Transverse colon (tissue), 4 donors: ENCODE data around the gene CHST11. TPM values are rescaled to one million over a fixed set of nuclear protein-coding genes. Genes with fewer than 3 reads are reported as not detected.

Experiments
- DNase-seq: peaks from one replicate; pipeline ENCODE4 v3.0.0-alpha.2; 2019
- H3K27ac ChIP-seq, 4 donors: fragments of 200-600 bp; sonication (generic); 2 replicates each; pipeline ENCODE4 v1.5.1; 2016 to 2018; ENCODE audit warnings: inconsistent platforms in 4 of 4
- H3K27me3 ChIP-seq: fragments of 200-600 bp; sonication (generic); 2 replicates; pipeline ENCODE4 v1.5.1; 2017; ENCODE audit warnings: inconsistent platforms
- H3K36me3 ChIP-seq, 4 donors: fragments of 200-600 bp; sonication (generic); 2 replicates each; pipeline ENCODE4 v1.5.1; 2017 to 2019; ENCODE audit warnings: inconsistent platforms in 4 of 4
- H3K4me1 ChIP-seq, 4 donors: fragments of 200-600 bp; sonication (generic); 2 replicates each; pipeline ENCODE4 v1.5.1; 2017 to 2020; ENCODE audit warnings: inconsistent platforms in 4 of 4
- H3K4me3 ChIP-seq, 4 donors: fragments of 200-600 bp; sonication (generic); 1 replicate in 1 of 4; 2 replicates in 3 of 4; pipeline versions ENCODE4 v1.5.1 to v1.6.1; 2017 to 2019; ENCODE audit warnings: inconsistent platforms in 4 of 4
- H3K9me3 ChIP-seq, 2 donors: fragments of 200-600 bp; sonication (generic); 2 replicates each; pipeline ENCODE4 v1.5.1; 2017 to 2019; ENCODE audit warnings: inconsistent platforms in 2 of 2
- EP300 ChIP-seq: sonication (generic); formaldehyde crosslinking; IDR thresholded peaks from one replicate; pipeline ENCODE4 v1.6.1; 2017; ENCODE audit warnings: antibody characterized with exemption, low read depth
- POLR2A ChIP-seq: fragments of 450-650 bp; IDR thresholded peaks from one replicate; pipeline ENCODE4 v1.6.1; 2016; ENCODE audit warnings: antibody characterized with exemption, mild to moderate bottlenecking, moderate library complexity
- POLR2AphosphoS5 ChIP-seq, 3 donors: sonication (generic); formaldehyde crosslinking; IDR thresholded peaks; one replicate each; pipeline ENCODE4 v1.6.1; 2016; ENCODE audit warnings: antibody characterized with exemption in 3 of 3
- WGBS, 2 donors: methylation state at CpG; one replicate each; pipeline ENCODE4 v1.1.5; 2018; ENCODE audit warnings: low coverage in 1 of 2; 5-methylcytosine and 5-hydroxymethylcytosine counted together
- in situ Hi-C, 4 donors: fragments of 200-750 bp; cut with MboI; loops; one replicate each; pipeline versions ENCODE4 v1.15.0 to v1.15.1; 2017; ENCODE audit warnings: low sequenced_read_pairs in 3 of 4, low pct_ligation_motif_present in 1 of 4, low pct_unique_long_range_greater_than_20kb in 1 of 4
- intact Hi-C: fragments of 100-400 bp; cut with DNase I; formaldehyde crosslinking; loops from one replicate; pipeline ENCODE4 v1.15.1; 2023; ENCODE audit warnings: low total_unique reads
- total RNA-seq, 4 donors: library from RNA; depleted of rRNA; stranded (reverse); fragments of >200 nt; gene quantifications; one replicate each; pipeline ENCODE4 v1.1.0, GENCODE V29; 2016
- TF ChIP-seq, protein P1 (sequence below), 5 experiments: fragments of 200-600 bp in 3 of 5; fragments of 450-650 bp in 2 of 5; sonication (generic) in 3 of 5; IDR thresholded peaks; 1 replicate in 2 of 5; 2 replicates in 3 of 5; pipeline ENCODE4 v1.5.1; 2016 to 2017; ENCODE audit warnings: antibody characterized with exemption in 5 of 5, inconsistent platforms in 3 of 5, mild to moderate bottlenecking in 2 of 5, moderate library complexity in 1 of 5

CHST11 gene
- total RNA-seq, 4 donors from 2014 or later = 4.2 to 123 (median 31.5) TPM

DNA sequence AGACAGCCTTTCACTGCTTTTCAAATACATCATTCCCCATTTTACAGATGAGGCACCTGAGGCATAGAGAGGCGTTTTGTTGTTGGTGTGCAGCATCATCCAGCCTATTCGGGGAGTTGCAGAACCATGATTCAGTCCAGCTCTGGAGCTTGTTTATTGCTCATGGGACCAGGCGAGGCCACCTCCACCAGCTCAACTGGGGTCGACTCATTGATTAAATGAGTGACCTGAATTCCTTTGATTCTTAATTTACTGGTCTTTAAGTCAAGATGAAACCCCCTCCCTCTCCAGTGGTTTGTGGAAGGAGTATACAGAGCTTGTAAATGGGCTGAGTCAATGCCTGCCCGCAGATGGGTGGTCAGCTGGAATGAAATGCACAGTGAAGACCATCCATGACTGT, 161.9 kb downstream of the CHST11 start:
- WGBS, 2 donors = 77 to 83% methylated on average over 2 to 5 of the region's 5 CpGs
- Histone ChIP-seq H3K4me1 (peaks cover 0 to 5% (median 0%) of the 10 kb centered on the region in 4 donors), H3K27me3 (no peaks in the 10 kb centered on the region), H3K9me3 (no peaks in the 10 kb centered on the region), H3K36me3 (no peaks in the 10 kb centered on the region), H3K27ac (no peak overlapping the region), H3K4me3 (no peak overlapping the region)
- DNase-seq = no peak
- in situ Hi-C loops (no loop called here), intact Hi-C loops (no loop called here)
- TF ChIP-seq, protein P1, sequence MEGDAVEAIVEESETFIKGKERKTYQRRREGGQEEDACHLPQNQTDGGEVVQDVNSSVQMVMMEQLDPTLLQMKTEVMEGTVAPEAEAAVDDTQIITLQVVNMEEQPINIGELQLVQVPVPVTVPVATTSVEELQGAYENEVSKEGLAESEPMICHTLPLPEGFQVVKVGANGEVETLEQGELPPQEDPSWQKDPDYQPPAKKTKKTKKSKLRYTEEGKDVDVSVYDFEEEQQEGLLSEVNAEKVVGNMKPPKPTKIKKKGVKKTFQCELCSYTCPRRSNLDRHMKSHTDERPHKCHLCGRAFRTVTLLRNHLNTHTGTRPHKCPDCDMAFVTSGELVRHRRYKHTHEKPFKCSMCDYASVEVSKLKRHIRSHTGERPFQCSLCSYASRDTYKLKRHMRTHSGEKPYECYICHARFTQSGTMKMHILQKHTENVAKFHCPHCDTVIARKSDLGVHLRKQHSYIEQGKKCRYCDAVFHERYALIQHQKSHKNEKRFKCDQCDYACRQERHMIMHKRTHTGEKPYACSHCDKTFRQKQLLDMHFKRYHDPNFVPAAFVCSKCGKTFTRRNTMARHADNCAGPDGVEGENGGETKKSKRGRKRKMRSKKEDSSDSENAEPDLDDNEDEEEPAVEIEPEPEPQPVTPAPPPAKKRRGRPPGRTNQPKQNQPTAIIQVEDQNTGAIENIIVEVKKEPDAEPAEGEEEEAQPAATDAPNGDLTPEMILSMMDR (IDR thresholded peaks at IDR 0.05) = no peak
- TF ChIP-seq POLR2AphosphoS5 (IDR thresholded peaks at IDR 0.05) = no peak
- TF ChIP-seq POLR2A = no peak
- no peak for TF ChIP-seq EP300

DNA sequence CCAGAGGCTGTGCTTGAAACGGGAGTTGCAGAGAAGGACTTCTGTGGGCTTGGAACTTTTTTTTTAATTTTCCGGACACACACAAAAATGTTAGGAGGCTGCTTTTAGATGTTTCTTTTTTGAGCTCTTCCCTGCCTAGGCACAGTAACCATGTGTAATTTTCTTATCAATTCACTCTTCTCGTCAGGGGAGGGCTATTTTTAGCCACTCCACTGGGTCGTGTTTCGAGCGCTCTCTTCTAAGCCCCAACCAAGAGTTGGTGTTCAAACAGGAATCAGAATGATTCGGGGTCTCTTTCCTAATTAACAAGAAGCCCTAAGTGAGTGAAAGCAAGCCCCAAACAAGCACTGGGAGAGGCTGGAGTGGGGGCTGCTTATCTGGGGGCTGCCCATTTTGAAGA, 162.6 kb downstream of the CHST11 start:
- in situ Hi-C loops (no loop called here), intact Hi-C loops (no loop called here)

DNA sequence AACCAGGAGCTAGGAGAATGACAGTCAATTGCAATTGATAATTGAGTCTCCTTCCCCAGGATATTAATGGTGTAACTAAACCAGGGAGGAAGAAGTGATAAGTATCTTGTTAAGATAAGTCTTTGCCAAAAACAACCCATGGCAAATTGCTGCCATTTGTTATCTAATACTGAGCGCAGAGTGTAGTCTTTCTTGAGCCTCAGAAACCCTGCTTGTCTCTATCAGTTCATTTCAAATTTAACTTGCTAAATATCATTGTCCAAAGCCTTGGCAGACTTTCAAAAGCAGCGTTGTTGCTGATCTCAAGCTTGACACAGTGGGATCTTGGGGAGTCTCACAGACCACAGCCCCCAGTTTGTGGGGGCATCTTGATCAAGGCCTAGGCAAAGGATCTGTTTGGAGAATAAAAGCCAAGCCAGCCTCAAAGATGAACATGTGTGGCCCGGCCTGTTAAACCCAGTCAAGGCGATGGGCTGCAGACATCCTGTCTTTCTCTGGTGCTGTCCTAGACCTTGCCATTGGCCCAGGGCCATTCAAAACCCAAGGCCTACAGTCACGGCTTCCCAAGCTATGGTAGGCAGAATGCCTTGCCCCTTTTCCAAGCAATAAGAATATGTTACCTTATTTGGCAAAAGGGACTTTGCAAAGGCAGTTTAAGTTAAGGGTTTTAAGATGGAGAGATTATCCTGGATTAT, 164.2 kb downstream of the CHST11 start:
- no peak for TF ChIP-seq POLR2A
- TF ChIP-seq, protein P1 (IDR thresholded peaks at IDR 0.05) = no peak
- TF ChIP-seq POLR2AphosphoS5 (IDR thresholded peaks at IDR 0.05) = no peak
- Histone ChIP-seq H3K4me3 (no peak overlapping the region), H3K36me3 (no peaks in the 10 kb centered on the region), H3K4me1 (no peaks in the 10 kb centered on the region), H3K27me3 (no peaks in the 10 kb centered on the region), H3K9me3 (no peaks in the 10 kb centered on the region), H3K27ac (no peak overlapping the region)
- in situ Hi-C loops (no loop called here), intact Hi-C loops (no loop called here)
- DNase-seq = no peak
- 70 to 78% methylated on average over 3 to 5 of the region's 5 CpGs for WGBS, 2 donors

More for the DNA sequence above, 162.6 kb downstream of the CHST11 start:
- no peak overlapping the region for H3K27ac ChIP-seq
- H3K4me3 ChIP-seq = no peak overlapping the region
- no peaks in the 10 kb centered on the region for H3K27me3 ChIP-seq
- H3K9me3 ChIP-seq = no peaks in the 10 kb centered on the region
- H3K36me3 ChIP-seq = no peaks in the 10 kb centered on the region
- H3K4me1 ChIP-seq = peaks cover 0 to 5% (median 0%) of the 10 kb centered on the region in 4 donors
- no peak for DNase-seq
- WGBS, 2 donors = 91% methylated on average over 7 of the region's 7 CpGs; no CpG with 5 or more reads in 1 of the 2 donors
- TF ChIP-seq EP300 (no peak), POLR2A (no peak), POLR2AphosphoS5 (IDR thresholded peaks at IDR 0.05) (no peak)
- TF ChIP-seq, protein P1 (IDR thresholded peaks at IDR 0.05) = no peak

DNA sequence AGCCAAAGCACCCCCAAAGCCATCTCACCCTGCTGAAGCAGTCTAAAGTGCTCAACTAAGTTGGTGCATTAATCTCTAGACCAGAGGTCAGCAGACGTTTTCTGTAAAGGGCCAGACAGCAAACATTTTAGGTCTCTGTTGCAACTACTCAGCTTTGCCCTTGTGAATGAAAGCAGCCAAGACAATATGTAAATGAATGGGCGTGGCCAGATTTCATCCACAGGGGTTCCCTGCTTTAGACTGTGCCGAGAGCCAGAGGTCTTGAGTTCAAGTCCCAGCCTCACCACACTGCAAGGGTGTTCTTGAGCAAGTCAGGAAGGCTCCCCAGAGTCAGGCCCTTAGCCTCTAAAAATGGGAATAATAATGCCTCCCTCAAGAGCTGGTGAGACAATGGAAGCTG, 166.2 kb downstream of the CHST11 start:
- no peak overlapping the region for H3K4me3 ChIP-seq
- DNase-seq = no peak
- H3K36me3 ChIP-seq = no peaks in the 10 kb centered on the region
- H3K27me3 ChIP-seq = no peaks in the 10 kb centered on the region
- intact Hi-C loops (no loop called here), in situ Hi-C loops (no loop called here)
- H3K27ac ChIP-seq = no peak overlapping the region
- H3K4me1 ChIP-seq = no peaks in the 10 kb centered on the region
- TF ChIP-seq EP300 (no peak), POLR2AphosphoS5 (IDR thresholded peaks at IDR 0.05) (no peak), POLR2A (no peak)
- TF ChIP-seq, protein P1 (IDR thresholded peaks at IDR 0.05) = no peak
- WGBS, 2 donors = 38 to 50% methylated on average over 2 to 3 of the region's 3 CpGs
- no peaks in the 10 kb centered on the region for H3K9me3 ChIP-seq
